NK-92 (cell line): ENCODE results near the gene XKR3.
"Not testable (repeated sequence)": the region's sequence is repeated elsewhere in the genome, so short reads cannot be mapped to it uniquely, and the experiment has no call there.

Experiments
- DNase-seq: peaks from one replicate; lab custom pipeline; 2025; ENCODE audit not compliant: unreplicated experiment; lab: John Stamatoyannopoulos, UW

XKR3 gene

GRCh38 chr22:16806401-16806800, 18.8 kb downstream of the XKR3 start:
- no peak for DNase-seq

- DNase-seq, result no peak
Observed at GRCh38 chr22:16804882-16805281, 20.3 kb downstream of the XKR3 start.

GRCh38 chr22:16803255-16803917, 21.8 kb downstream of the XKR3 start:
- no peak for DNase-seq

GRCh38 chr22:16801571-16801970, 23.6 kb downstream of the XKR3 start:
- DNase-seq, result no peak

GRCh38 chr22:16801088-16801487, 24.1 kb downstream of the XKR3 start:
- no peak for DNase-seq

GRCh38 chr22:16800358-16800757, 24.9 kb downstream of the XKR3 start:
- no peak for DNase-seq

- DNase-seq, result not testable (repeated sequence)
Observed at GRCh38 chr22:16795504-16795903, 29.7 kb downstream of the XKR3 start.

GRCh38 chr22:16793831-16794230, 31.4 kb downstream of the XKR3 start:
- DNase-seq, result no peak

- no peak for DNase-seq
Observed at GRCh38 chr22:16789860-16790493, 35.2 kb downstream of the XKR3 start.

GRCh38 chr22:16783930-16784354, 41.3 kb downstream of the XKR3 start:
- DNase-seq, result no peak

- DNase-seq, result no peak
Observed at GRCh38 chr22:16783453-16783852, 41.8 kb downstream of the XKR3 start.

- no peak for DNase-seq
Observed at GRCh38 chr22:16781764-16782329, 43.4 kb downstream of the XKR3 start.

GRCh38 chr22:16781074-16781763, 44.0 kb downstream of the XKR3 start:
- DNase-seq, result no peak

- no peak for DNase-seq
Observed at GRCh38 chr22:16777284-16777924, 47.8 kb downstream of the XKR3 start.

GRCh38 chr22:16776080-16776479, 49.1 kb downstream of the XKR3 start:
- DNase-seq, result no peak

GRCh38 chr22:16774911-16775500, 50.2 kb downstream of the XKR3 start:
- DNase-seq, result no peak

- not testable (repeated sequence) for DNase-seq
Observed at GRCh38 chr22:16771569-16771968, 53.6 kb downstream of the XKR3 start.

- DNase-seq, result not testable (repeated sequence)
Observed at GRCh38 chr22:16767927-16768326, 57.3 kb downstream of the XKR3 start.

- not testable (repeated sequence) for DNase-seq
Observed at GRCh38 chr22:16762224-16762623, 63.0 kb downstream of the XKR3 start.

GRCh38 chr22:16760416-16760815, 64.8 kb downstream of the XKR3 start:
- DNase-seq, result not testable (repeated sequence)

GRCh38 chr22:16749282-16749681, 75.9 kb downstream of the XKR3 start:
- not testable (repeated sequence) for DNase-seq
